ENCODE measurements around the gene RBP7.

DNA sequence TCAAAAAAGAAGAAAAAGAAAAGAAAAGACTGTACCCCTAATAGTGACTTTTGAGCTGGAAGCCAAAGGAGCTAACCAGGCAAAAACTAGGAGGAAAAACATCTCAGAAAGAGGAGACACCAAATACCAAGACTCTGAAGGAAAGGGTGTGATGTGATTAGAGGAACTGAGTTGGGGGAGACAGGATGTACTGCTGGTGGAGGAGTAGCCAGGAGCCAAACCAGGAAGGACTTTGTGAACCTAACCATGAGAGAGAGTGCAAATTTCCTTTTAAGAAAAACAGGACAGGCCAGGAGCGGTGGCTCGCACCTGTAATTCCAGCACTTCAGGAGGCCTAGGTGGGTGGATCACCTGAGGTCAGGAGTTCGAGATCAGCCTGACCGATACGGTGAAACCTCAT lies 4.1 kb upstream of the RBP7 start:
- TF ChIP-seq, protein P1, sequence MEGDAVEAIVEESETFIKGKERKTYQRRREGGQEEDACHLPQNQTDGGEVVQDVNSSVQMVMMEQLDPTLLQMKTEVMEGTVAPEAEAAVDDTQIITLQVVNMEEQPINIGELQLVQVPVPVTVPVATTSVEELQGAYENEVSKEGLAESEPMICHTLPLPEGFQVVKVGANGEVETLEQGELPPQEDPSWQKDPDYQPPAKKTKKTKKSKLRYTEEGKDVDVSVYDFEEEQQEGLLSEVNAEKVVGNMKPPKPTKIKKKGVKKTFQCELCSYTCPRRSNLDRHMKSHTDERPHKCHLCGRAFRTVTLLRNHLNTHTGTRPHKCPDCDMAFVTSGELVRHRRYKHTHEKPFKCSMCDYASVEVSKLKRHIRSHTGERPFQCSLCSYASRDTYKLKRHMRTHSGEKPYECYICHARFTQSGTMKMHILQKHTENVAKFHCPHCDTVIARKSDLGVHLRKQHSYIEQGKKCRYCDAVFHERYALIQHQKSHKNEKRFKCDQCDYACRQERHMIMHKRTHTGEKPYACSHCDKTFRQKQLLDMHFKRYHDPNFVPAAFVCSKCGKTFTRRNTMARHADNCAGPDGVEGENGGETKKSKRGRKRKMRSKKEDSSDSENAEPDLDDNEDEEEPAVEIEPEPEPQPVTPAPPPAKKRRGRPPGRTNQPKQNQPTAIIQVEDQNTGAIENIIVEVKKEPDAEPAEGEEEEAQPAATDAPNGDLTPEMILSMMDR (IDR thresholded peaks at IDR 0.05): no peak
- TF ChIP-seq EP300 (IDR thresholded peaks at IDR 0.05): no peak
